Peyer's patch (tissue), 4 donors: ENCODE measurements around the gene YPEL4. TPM values are rescaled to one million over a fixed set of nuclear protein-coding genes. Genes with fewer than 3 reads are reported as not detected.

Experiments used
- DNase-seq, 3 donors: peaks; one replicate each; pipeline ENCODE4 v3.0.0-alpha.2; 2017 to 2019
- H3K27ac ChIP-seq, 4 donors: fragments of 200-600 bp; sonication (generic); one replicate each; pipeline ENCODE4 v1.5.1; 2016 to 2019
- H3K27me3 ChIP-seq, 2 donors: fragments of 200-600 bp; sonication (generic); one replicate each; pipeline ENCODE4 v1.5.1; 2019
- H3K36me3 ChIP-seq, 3 donors: fragments of 200-600 bp; sonication (generic); one replicate each; pipeline ENCODE4 v1.5.1; 2016 to 2019
- H3K4me1 ChIP-seq, 4 donors: fragments of 200-600 bp; sonication (generic); one replicate each; pipeline ENCODE4 v1.5.1; 2016 to 2019
- H3K4me3 ChIP-seq, 4 donors: fragments of 200-600 bp; sonication (generic); 1 replicate in 3 of 4; 2 replicates in 1 of 4; pipeline ENCODE4 v1.5.1; 2016 to 2019; ENCODE audit warnings: mild to moderate bottlenecking in 1 of 4
- H3K9me3 ChIP-seq, 4 donors: fragments of 200-600 bp; sonication (generic); one replicate each; pipeline ENCODE4 v1.5.1; 2016 to 2019; ENCODE audit warnings: mild to moderate bottlenecking in 1 of 4
- CTCF ChIP-seq, 6 experiments: fragments of 450-650 bp in 4 of 6; fragments of 200-600 bp in 2 of 6; sonication (generic) in 1 of 6; IDR thresholded peaks; one replicate each; pipeline ENCODE4 v1.5.1; 2017 to 2019; ENCODE audit warnings: antibody characterized with exemption in 6 of 6, mild to moderate bottlenecking in 3 of 6, moderate library complexity in 1 of 6
- POLR2A ChIP-seq, 2 donors: fragments of 450-650 bp; IDR thresholded peaks; one replicate each; pipeline ENCODE4 v1.5.1; 2017; ENCODE audit warnings: antibody characterized with exemption in 2 of 2, mild to moderate bottlenecking in 2 of 2, moderate library complexity in 2 of 2
- total RNA-seq, 4 donors: library from RNA; depleted of rRNA; stranded (reverse); fragments of >200 nt; gene quantifications; one replicate each; pipeline ENCODE4 v1.1.0, GENCODE V29; 2016

The YPEL4 gene
- total RNA-seq, 4 donors from 2014 or later: 0.35 to 2.5 (median 0.71) TPM

GRCh38 chr11:57624864-57625263, 24.8 kb downstream of the YPEL4 start:
- Histone ChIP-seq H3K4me1 (no peaks in the 10 kb centered on the region), H3K27me3 (no peaks in the 10 kb centered on the region), H3K36me3 (no peaks in the 10 kb centered on the region), H3K9me3 (peaks cover 0 to under 1% (median under 1%) of the 10 kb centered on the region in 4 donors), H3K27ac (no peak overlapping the region), H3K4me3 (no peak overlapping the region)
- TF ChIP-seq POLR2A (IDR thresholded peaks at IDR 0.05) (no peak), CTCF (IDR thresholded peaks at IDR 0.05) (no peak)
- no peak for DNase-seq

GRCh38 chr11:57622263-57622662, 27.4 kb downstream of the YPEL4 start:
- Histone ChIP-seq H3K27ac (no peak overlapping the region), H3K9me3 (peaks cover 0 to 7% (median 2%) of the 10 kb centered on the region in 4 donors), H3K4me1 (no peaks in the 10 kb centered on the region), H3K27me3 (no peaks in the 10 kb centered on the region), H3K4me3 (no peak overlapping the region), H3K36me3 (no peaks in the 10 kb centered on the region)
- no peak for TF ChIP-seq POLR2A (IDR thresholded peaks at IDR 0.05)
- no peak for TF ChIP-seq CTCF (IDR thresholded peaks at IDR 0.05)
- DNase-seq: no peak

- TF ChIP-seq CTCF (IDR thresholded peaks at IDR 0.05) (no peak), POLR2A (IDR thresholded peaks at IDR 0.05) (no peak)
- DNase-seq: no peak
- Histone ChIP-seq H3K9me3 (peaks cover 0 to 7% (median 2%) of the 10 kb centered on the region in 4 donors), H3K36me3 (no peaks in the 10 kb centered on the region), H3K4me1 (no peaks in the 10 kb centered on the region), H3K27me3 (no peaks in the 10 kb centered on the region), H3K27ac (no peak overlapping the region), H3K4me3 (no peak overlapping the region)
Measured at GRCh38 chr11:57620467-57620866, 29.2 kb downstream of the YPEL4 start.

GRCh38 chr11:57619331-57619730, 30.4 kb downstream of the YPEL4 start:
- Histone ChIP-seq H3K4me1 (no peaks in the 10 kb centered on the region), H3K4me3 (no peak overlapping the region), H3K27me3 (no peaks in the 10 kb centered on the region), H3K9me3 (peaks cover 0 to 7% (median 2%) of the 10 kb centered on the region in 4 donors), H3K36me3 (peaks cover 0 to 5% (median 0%) of the 10 kb centered on the region in 3 donors), H3K27ac (no peak overlapping the region)
- no peak for TF ChIP-seq CTCF (IDR thresholded peaks at IDR 0.05)
- no peak for TF ChIP-seq POLR2A (IDR thresholded peaks at IDR 0.05)
- no peak for DNase-seq

GRCh38 chr11:57618438-57618837, 31.3 kb downstream of the YPEL4 start:
- Histone ChIP-seq H3K9me3 (peaks cover 0 to 7% (median 2%) of the 10 kb centered on the region in 4 donors), H3K27me3 (no peaks in the 10 kb centered on the region), H3K4me1 (no peaks in the 10 kb centered on the region), H3K27ac (no peak overlapping the region), H3K36me3 (peaks cover 0 to 5% (median 0%) of the 10 kb centered on the region in 3 donors), H3K4me3 (no peak overlapping the region)
- no peak for DNase-seq
- TF ChIP-seq CTCF (IDR thresholded peaks at IDR 0.05): no peak
- TF ChIP-seq POLR2A (IDR thresholded peaks at IDR 0.05): no peak

GRCh38 chr11:57616595-57616994, 33.1 kb downstream of the YPEL4 start:
- H3K4me3 ChIP-seq: no peak overlapping the region
- H3K9me3 ChIP-seq: peaks cover 0 to 7% (median 2%) of the 10 kb centered on the region in 4 donors
- no peaks in the 10 kb centered on the region for H3K27me3 ChIP-seq
- peaks cover 0 to 5% (median 0%) of the 10 kb centered on the region in 3 donors for H3K36me3 ChIP-seq
- DNase-seq: no peak
- no peak for TF ChIP-seq CTCF (IDR thresholded peaks at IDR 0.05)
- TF ChIP-seq POLR2A (IDR thresholded peaks at IDR 0.05): no peak
- no peak overlapping the region for H3K27ac ChIP-seq
- no peaks in the 10 kb centered on the region for H3K4me1 ChIP-seq
